HG03039 (cell line): ENCODE results near the gene TTLL1.

Experiments used
- ATAC-seq: cut with Tn5 transposase; IDR thresholded peaks from one replicate; pipeline ENCODE4 v1.9.1; 2021; ENCODE audit warnings: mild to moderate bottlenecking, moderate library complexity; ENCODE audit not compliant: unreplicated experiment

TTLL1 gene

GRCh38 chr22:43014869-43015676, 74.1 kb downstream of the TTLL1 start, which contains the start of gene PACSIN2:
TSS of gene PACSIN2 (minus strand) at chr22:43015149. CDS start at chr22:42912080, 103,069 bp downstream.
- ATAC-seq, result peak; percentile 91

GRCh38 chr22:43014316-43014868, 74.8 kb downstream of the TTLL1 start:
- ATAC-seq, result peak; percentile 15

- peak; percentile 4 for ATAC-seq
Measured at GRCh38 chr22:43013355-43014315, 75.6 kb downstream of the TTLL1 start.

- no peak for ATAC-seq
Measured at GRCh38 chr22:43012390-43012789, 76.8 kb downstream of the TTLL1 start.

- ATAC-seq, result no peak
Measured at GRCh38 chr22:43011079-43011478, 78.1 kb downstream of the TTLL1 start.

GRCh38 chr22:43009444-43009843, 79.7 kb downstream of the TTLL1 start:
- ATAC-seq, result no peak

- no peak for ATAC-seq
Measured at GRCh38 chr22:43008921-43009320, 80.3 kb downstream of the TTLL1 start.

- no peak for ATAC-seq
Measured at GRCh38 chr22:43008509-43008908, 80.7 kb downstream of the TTLL1 start.

GRCh38 chr22:43007519-43008102, 81.6 kb downstream of the TTLL1 start:
- ATAC-seq, result no peak

GRCh38 chr22:43006753-43007152, 82.4 kb downstream of the TTLL1 start:
- no peak for ATAC-seq

- no peak for ATAC-seq
Measured at GRCh38 chr22:43006016-43006505, 83.1 kb downstream of the TTLL1 start.

- no peak for ATAC-seq
Measured at GRCh38 chr22:43005106-43005505, 84.1 kb downstream of the TTLL1 start.

- ATAC-seq, result no peak
Measured at GRCh38 chr22:43004362-43005035, 84.7 kb downstream of the TTLL1 start.

- ATAC-seq, result no peak
Measured at GRCh38 chr22:43002202-43002586, 87.0 kb downstream of the TTLL1 start.

- no peak for ATAC-seq
Measured at GRCh38 chr22:43001271-43002201, 87.7 kb downstream of the TTLL1 start.

- ATAC-seq, result no peak
Measured at GRCh38 chr22:43000441-43001175, 88.6 kb downstream of the TTLL1 start.

- no peak for ATAC-seq
Measured at GRCh38 chr22:42997582-42998090, 91.6 kb downstream of the TTLL1 start.

GRCh38 chr22:42996646-42997365, 92.4 kb downstream of the TTLL1 start:
- no peak for ATAC-seq
